ENCODE measurements around the gene DHRSX.
A peak's percentile ranks its signal among the peaks of the same experiment; 100 is the strongest.

The DHRSX gene

DNA sequence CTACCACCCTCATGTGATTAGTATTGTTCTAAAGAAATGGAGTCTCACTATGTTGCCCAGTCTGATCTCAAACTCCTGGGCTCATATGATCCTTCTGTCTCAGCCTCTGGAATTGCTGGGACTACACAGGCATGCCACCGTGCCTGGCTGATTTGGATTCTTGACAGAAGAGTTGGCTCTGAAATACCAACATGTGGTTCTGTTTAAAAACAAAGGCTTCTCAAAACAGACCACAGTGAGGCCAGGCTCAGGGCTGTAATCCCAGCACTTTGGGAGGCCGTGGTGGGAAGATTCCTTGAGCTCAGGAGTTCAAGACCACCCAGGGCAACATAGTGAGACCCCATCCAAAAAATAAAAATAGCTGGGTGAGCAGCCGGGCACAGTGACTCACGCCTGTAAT lies 126.7 kb downstream of the DHRSX start:
- peaks cover 4 to 11% of the 10 kb centered on the region in 2 donors for H3K9me3 ChIP-seq (replicated peaks in 1 of 2; ENCODE audit: control insufficient read depth in 2 of 2, insufficient read depth in 1 of 2, low read depth in 1 of 2, low read length in 2 of 2)
- H3K4ac ChIP-seq (ENCODE audit: low read length), result no peak overlapping the region
- H2BK5ac ChIP-seq (ENCODE audit: low read length), result no peak overlapping the region
- no peak overlapping the region for H3K4me2 ChIP-seq (ENCODE audit: insufficient read depth, low read length, poor library complexity, severe bottlenecking)
- H3K23ac ChIP-seq (ENCODE audit: low read depth, low read length, poor library complexity), result no peak overlapping the region
- H3K4me3 ChIP-seq (ENCODE audit: low read length in 2 of 2), result no peak overlapping the region
- WGBS, 2 donors (ENCODE audit: extremely low coverage in 2 of 2, insufficient read length in 2 of 2, insufficient replicate concordance in 1 of 2), result no CpG with 5 or more reads among the region's 4 CpGs
- peaks cover 0 to 2% of the 10 kb centered on the region in 2 donors for H3K36me3 ChIP-seq (replicated peaks in 1 of 2; ENCODE audit: control insufficient read depth in 2 of 2, insufficient read depth in 2 of 2, low read length in 2 of 2)
- no peaks in the 10 kb centered on the region for H3K79me1 ChIP-seq (ENCODE audit: low read depth, low read length)
- H2AFZ ChIP-seq (ENCODE audit: low read length), result no peak overlapping the region
- H3K27ac ChIP-seq (replicated peaks; ENCODE audit: low read length), result no peak overlapping the region
- no peak overlapping the region for H2AK5ac ChIP-seq (ENCODE audit: low read depth, low read length)
- peaks cover 0 to 3% of the 10 kb centered on the region in 2 donors for H3K4me1 ChIP-seq (ENCODE audit: control insufficient read depth in 2 of 2, insufficient read depth in 1 of 2, low read depth in 1 of 2, low read length in 2 of 2)
- no peak overlapping the region for H2BK15ac ChIP-seq (ENCODE audit: low read length)
- H2BK120ac ChIP-seq (ENCODE audit: low read depth, low read length), result no peak overlapping the region
- no peak for DNase-seq (ENCODE audit: low spot score)
- H2BK12ac ChIP-seq (ENCODE audit: low read length), result no peak overlapping the region
- no peak overlapping the region for H3K9ac ChIP-seq (ENCODE audit: low read depth, low read length, poor library complexity)
- H3K27me3 ChIP-seq (ENCODE audit: control insufficient read depth in 3 of 3, insufficient read depth in 3 of 3, low read depth in 1 of 3, low read length in 3 of 3), result no peaks in the 10 kb centered on the region
- no peak overlapping the region for H4K91ac ChIP-seq (ENCODE audit: low read depth, low read length, poor library complexity)
- no peak overlapping the region for H4K8ac ChIP-seq (ENCODE audit: low read depth, low read length)
- no peak overlapping the region for H3K14ac ChIP-seq (ENCODE audit: low read length)
- H3K18ac ChIP-seq (ENCODE audit: low read length), result no peak overlapping the region

DNA sequence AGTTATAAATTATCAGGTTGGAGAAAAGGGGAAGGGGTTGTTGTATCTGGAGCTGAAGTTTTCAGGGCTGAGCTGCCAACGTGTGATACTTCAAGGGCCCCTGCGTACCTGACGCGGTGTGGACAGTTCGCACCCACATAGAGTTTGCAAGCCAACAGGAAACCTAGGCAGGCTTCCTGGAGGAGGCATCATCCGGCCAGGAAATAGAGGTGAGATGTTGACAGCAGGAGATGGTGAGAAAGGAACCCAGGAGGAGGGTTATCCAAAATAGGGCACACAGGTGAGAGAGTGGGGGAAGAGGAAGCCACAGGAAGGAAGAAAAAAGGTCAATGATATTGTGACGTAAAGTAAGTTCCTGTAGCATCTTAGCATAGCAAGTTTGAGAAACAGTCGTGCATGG lies 127.2 kb downstream of the DHRSX start:
- Histone ChIP-seq H2AK5ac (ENCODE audit: low read depth, low read length) (no peak overlapping the region), H3K4ac (ENCODE audit: low read length) (no peak overlapping the region), H2BK15ac (ENCODE audit: low read length) (no peak overlapping the region), H3K14ac (ENCODE audit: low read length) (no peak overlapping the region), H3K27me3 (ENCODE audit: control insufficient read depth in 3 of 3, insufficient read depth in 3 of 3, low read depth in 1 of 3, low read length in 3 of 3) (no peaks in the 10 kb centered on the region), H2AFZ (ENCODE audit: low read length) (no peak overlapping the region), H2BK12ac (ENCODE audit: low read length) (no peak overlapping the region), H3K23ac (ENCODE audit: low read depth, low read length, poor library complexity) (no peak overlapping the region), H3K79me1 (ENCODE audit: low read depth, low read length) (no peaks in the 10 kb centered on the region), H3K9me3 (replicated peaks in 1 of 2; ENCODE audit: control insufficient read depth in 2 of 2, insufficient read depth in 1 of 2, low read depth in 1 of 2, low read length in 2 of 2) (peaks cover 2 to 6% of the 10 kb centered on the region in 2 donors), H4K8ac (ENCODE audit: low read depth, low read length) (no peak overlapping the region), H3K18ac (ENCODE audit: low read length) (no peak overlapping the region), H4K91ac (ENCODE audit: low read depth, low read length, poor library complexity) (no peak overlapping the region), H3K27ac (replicated peaks; ENCODE audit: low read length) (no peak overlapping the region), H3K4me2 (ENCODE audit: insufficient read depth, low read length, poor library complexity, severe bottlenecking) (no peak overlapping the region), H2BK120ac (ENCODE audit: low read depth, low read length) (no peak overlapping the region), H3K9ac (ENCODE audit: low read depth, low read length, poor library complexity) (no peak overlapping the region), H3K4me3 (ENCODE audit: low read length in 2 of 2) (no peak overlapping the region), H3K36me3 (replicated peaks in 1 of 2; ENCODE audit: control insufficient read depth in 2 of 2, insufficient read depth in 2 of 2, low read length in 2 of 2) (peaks cover 0 to 2% of the 10 kb centered on the region in 2 donors), H3K4me1 (ENCODE audit: control insufficient read depth in 2 of 2, insufficient read depth in 1 of 2, low read depth in 1 of 2, low read length in 2 of 2) (peaks cover 0 to 3% of the 10 kb centered on the region in 2 donors), H2BK5ac (ENCODE audit: low read length) (no peak overlapping the region)
- no CpG with 5 or more reads among the region's 8 CpGs for WGBS, 2 donors (ENCODE audit: extremely low coverage in 2 of 2, insufficient read length in 2 of 2, insufficient replicate concordance in 1 of 2)
- DNase-seq (ENCODE audit: low spot score), result no peak

GRCh38 chrX:2371026-2371711 lies 129.6 kb downstream of the DHRSX start:
- H3K14ac ChIP-seq (ENCODE audit: low read length), result no peak overlapping the region
- no peak overlapping the region for H3K18ac ChIP-seq (ENCODE audit: low read length)
- no CpG with 5 or more reads among the region's 20 CpGs for WGBS, 2 donors (ENCODE audit: extremely low coverage in 2 of 2, insufficient read length in 2 of 2, insufficient replicate concordance in 1 of 2)
- no peak overlapping the region for H3K9ac ChIP-seq (ENCODE audit: low read depth, low read length, poor library complexity)
- no peaks in the 10 kb centered on the region for H3K27me3 ChIP-seq (ENCODE audit: control insufficient read depth in 3 of 3, insufficient read depth in 3 of 3, low read depth in 1 of 3, low read length in 3 of 3)
- no peaks in the 10 kb centered on the region for H3K9me3 ChIP-seq (replicated peaks in 1 of 2; ENCODE audit: control insufficient read depth in 2 of 2, insufficient read depth in 1 of 2, low read depth in 1 of 2, low read length in 2 of 2)
- H2BK5ac ChIP-seq (ENCODE audit: low read length), result no peak overlapping the region
- peaks cover 0 to 2% of the 10 kb centered on the region in 2 donors for H3K36me3 ChIP-seq (replicated peaks in 1 of 2; ENCODE audit: control insufficient read depth in 2 of 2, insufficient read depth in 2 of 2, low read length in 2 of 2)
- H2BK15ac ChIP-seq (ENCODE audit: low read length), result no peak overlapping the region
- no peak for DNase-seq (ENCODE audit: low spot score)
- H3K79me1 ChIP-seq (ENCODE audit: low read depth, low read length), result no peaks in the 10 kb centered on the region
- H3K4ac ChIP-seq (ENCODE audit: low read length), result no peak overlapping the region
- H3K27ac ChIP-seq (replicated peaks; ENCODE audit: low read length), result no peak overlapping the region
- peaks cover 0 to 3% of the 10 kb centered on the region in 2 donors for H3K4me1 ChIP-seq (ENCODE audit: control insufficient read depth in 2 of 2, insufficient read depth in 1 of 2, low read depth in 1 of 2, low read length in 2 of 2)
- H3K23ac ChIP-seq (ENCODE audit: low read depth, low read length, poor library complexity), result peak overlapping the region; percentile 44
- no peak overlapping the region for H2AK5ac ChIP-seq (ENCODE audit: low read depth, low read length)
- H4K91ac ChIP-seq (ENCODE audit: low read depth, low read length, poor library complexity), result no peak overlapping the region
- peak overlapping the region; percentile 69 for H2BK12ac ChIP-seq (ENCODE audit: low read length)
- H4K8ac ChIP-seq (ENCODE audit: low read depth, low read length), result peak overlapping the region; percentile 78
- H3K4me3 ChIP-seq (ENCODE audit: low read length in 2 of 2), result no peak overlapping the region
- no peak overlapping the region for H3K4me2 ChIP-seq (ENCODE audit: insufficient read depth, low read length, poor library complexity, severe bottlenecking)
- H2BK120ac ChIP-seq (ENCODE audit: low read depth, low read length), result no peak overlapping the region
- no peak overlapping the region for H2AFZ ChIP-seq (ENCODE audit: low read length)

DNA sequence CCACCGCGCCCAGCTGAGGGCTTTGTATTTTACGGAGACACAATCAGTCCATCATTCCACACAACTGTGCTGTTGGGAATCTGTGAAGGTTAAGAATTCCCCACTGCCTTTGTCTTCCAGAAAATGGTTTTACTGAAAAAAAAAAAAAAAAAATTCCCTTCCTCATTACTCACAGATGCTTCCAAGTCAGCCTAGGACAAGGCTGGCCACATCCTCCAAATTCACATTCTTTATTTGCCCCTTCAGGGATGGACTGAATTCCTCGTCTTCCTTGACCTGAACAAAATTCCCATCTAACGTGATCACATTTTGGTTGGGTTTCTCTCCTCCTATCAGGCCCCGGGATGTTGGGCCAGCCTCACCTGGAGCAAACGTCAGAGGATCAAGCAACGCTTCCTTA lies 130.3 kb downstream of the DHRSX start:
- H2BK120ac ChIP-seq (ENCODE audit: low read depth, low read length), result no peak overlapping the region
- H2BK5ac ChIP-seq (ENCODE audit: low read length), result no peak overlapping the region
- H3K9ac ChIP-seq (ENCODE audit: low read depth, low read length, poor library complexity), result no peak overlapping the region
- DNase-seq (ENCODE audit: low spot score), result no peak
- H4K8ac ChIP-seq (ENCODE audit: low read depth, low read length), result no peak overlapping the region
- WGBS, 2 donors (ENCODE audit: extremely low coverage in 2 of 2, insufficient read length in 2 of 2, insufficient replicate concordance in 1 of 2), result no CpG with 5 or more reads among the region's 8 CpGs
- no peak overlapping the region for H2AFZ ChIP-seq (ENCODE audit: low read length)
- peaks cover 0 to 2% of the 10 kb centered on the region in 2 donors for H3K36me3 ChIP-seq (replicated peaks in 1 of 2; ENCODE audit: control insufficient read depth in 2 of 2, insufficient read depth in 2 of 2, low read length in 2 of 2)
- H3K18ac ChIP-seq (ENCODE audit: low read length), result no peak overlapping the region
- no peaks in the 10 kb centered on the region for H3K9me3 ChIP-seq (replicated peaks in 1 of 2; ENCODE audit: control insufficient read depth in 2 of 2, insufficient read depth in 1 of 2, low read depth in 1 of 2, low read length in 2 of 2)
- no peak overlapping the region for H3K4me2 ChIP-seq (ENCODE audit: insufficient read depth, low read length, poor library complexity, severe bottlenecking)
- H3K23ac ChIP-seq (ENCODE audit: low read depth, low read length, poor library complexity), result peak overlapping the region; percentile 44
- peaks cover under 1% of the 10 kb centered on the region for H3K79me1 ChIP-seq (ENCODE audit: low read depth, low read length)
- no peak overlapping the region for H2BK15ac ChIP-seq (ENCODE audit: low read length)
- peaks cover 0 to 3% of the 10 kb centered on the region in 2 donors for H3K4me1 ChIP-seq (ENCODE audit: control insufficient read depth in 2 of 2, insufficient read depth in 1 of 2, low read depth in 1 of 2, low read length in 2 of 2)
- H3K27ac ChIP-seq (replicated peaks; ENCODE audit: low read length), result no peak overlapping the region
- H3K14ac ChIP-seq (ENCODE audit: low read length), result no peak overlapping the region
- H2AK5ac ChIP-seq (ENCODE audit: low read depth, low read length), result no peak overlapping the region
- H3K4ac ChIP-seq (ENCODE audit: low read length), result no peak overlapping the region
- no peaks in the 10 kb centered on the region for H3K27me3 ChIP-seq (ENCODE audit: control insufficient read depth in 3 of 3, insufficient read depth in 3 of 3, low read depth in 1 of 3, low read length in 3 of 3)
- no peak overlapping the region for H4K91ac ChIP-seq (ENCODE audit: low read depth, low read length, poor library complexity)
- H3K4me3 ChIP-seq (ENCODE audit: low read length in 2 of 2), result no peak overlapping the region
- peak overlapping the region; percentile 69 for H2BK12ac ChIP-seq (ENCODE audit: low read length)
